ENCODE measurements around the gene RHOD. TPM values are rescaled to one million over a fixed set of nuclear protein-coding genes. Genes with fewer than 3 reads are reported as not detected.
A peak's percentile ranks its signal among the peaks of the same experiment; 100 is the strongest.

Gene RHOD
- total RNA-seq, 1 donor: 15.1 TPM

DNA sequence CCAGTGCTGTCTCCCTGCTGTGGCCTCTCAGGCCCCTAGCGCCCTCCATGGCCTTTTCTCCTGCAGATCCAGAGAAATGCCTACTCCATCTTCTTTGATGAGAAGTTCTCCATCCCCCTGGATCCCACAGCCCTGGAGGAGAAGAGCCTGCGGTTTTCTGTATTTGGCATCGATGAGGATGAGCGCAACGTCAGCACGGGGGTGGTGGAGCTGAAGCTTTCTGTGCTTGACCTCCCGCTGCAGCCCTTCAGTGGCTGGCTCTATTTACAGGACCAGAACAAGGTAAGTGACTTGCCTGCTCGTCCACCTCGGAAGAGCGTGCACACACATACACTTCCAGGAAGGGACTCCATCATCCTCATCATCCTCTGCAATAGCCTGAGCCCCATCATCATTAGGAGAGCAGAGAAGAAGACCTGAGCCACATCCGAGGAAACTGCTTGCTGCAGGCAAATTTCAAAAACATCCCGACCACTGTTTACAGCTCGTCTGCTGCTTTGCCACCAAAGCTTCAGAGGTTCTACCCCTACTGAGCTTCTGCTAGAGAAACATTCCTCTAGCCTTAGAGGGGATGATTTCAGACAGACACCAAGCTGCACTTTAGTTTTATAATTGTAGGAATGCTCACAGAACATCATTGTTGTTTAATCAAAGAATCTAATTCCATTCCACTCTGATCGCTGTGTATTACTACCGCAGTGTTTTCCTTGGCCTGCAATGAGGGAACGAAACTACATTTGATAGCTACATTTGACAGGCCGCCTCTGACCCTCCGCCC, 12.9 kb upstream of the RHOD start:
- H3K4me3 ChIP-seq (ENCODE audit: low read depth, low read length): no peak overlapping the region
- DNase-seq (ENCODE audit: low read depth): no peak
- TF ChIP-seq, protein P1, sequence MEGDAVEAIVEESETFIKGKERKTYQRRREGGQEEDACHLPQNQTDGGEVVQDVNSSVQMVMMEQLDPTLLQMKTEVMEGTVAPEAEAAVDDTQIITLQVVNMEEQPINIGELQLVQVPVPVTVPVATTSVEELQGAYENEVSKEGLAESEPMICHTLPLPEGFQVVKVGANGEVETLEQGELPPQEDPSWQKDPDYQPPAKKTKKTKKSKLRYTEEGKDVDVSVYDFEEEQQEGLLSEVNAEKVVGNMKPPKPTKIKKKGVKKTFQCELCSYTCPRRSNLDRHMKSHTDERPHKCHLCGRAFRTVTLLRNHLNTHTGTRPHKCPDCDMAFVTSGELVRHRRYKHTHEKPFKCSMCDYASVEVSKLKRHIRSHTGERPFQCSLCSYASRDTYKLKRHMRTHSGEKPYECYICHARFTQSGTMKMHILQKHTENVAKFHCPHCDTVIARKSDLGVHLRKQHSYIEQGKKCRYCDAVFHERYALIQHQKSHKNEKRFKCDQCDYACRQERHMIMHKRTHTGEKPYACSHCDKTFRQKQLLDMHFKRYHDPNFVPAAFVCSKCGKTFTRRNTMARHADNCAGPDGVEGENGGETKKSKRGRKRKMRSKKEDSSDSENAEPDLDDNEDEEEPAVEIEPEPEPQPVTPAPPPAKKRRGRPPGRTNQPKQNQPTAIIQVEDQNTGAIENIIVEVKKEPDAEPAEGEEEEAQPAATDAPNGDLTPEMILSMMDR (IDR thresholded peaks at IDR 0.05; ENCODE audit: insufficient read depth, low read length): no peak

DNA sequence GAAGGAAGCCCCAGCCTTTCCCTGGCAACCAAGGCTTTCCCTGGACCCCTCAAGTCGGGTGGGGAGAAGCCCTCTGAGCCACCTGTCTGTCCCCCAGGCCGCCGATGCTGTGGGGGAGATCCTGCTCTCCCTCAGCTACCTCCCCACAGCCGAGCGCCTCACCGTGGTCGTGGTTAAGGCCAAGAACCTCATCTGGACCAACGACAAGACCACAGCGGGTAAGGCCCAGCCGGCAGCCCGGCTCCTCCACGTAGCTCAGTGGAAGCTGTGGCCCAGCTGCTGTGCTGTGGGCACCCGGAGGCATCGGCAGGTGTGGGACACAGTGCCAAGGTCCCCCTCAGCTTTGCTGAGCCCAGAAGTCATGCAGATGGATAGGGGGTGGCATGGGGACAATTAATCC, 12.2 kb upstream of the RHOD start:
- no peak overlapping the region for H3K4me3 ChIP-seq (ENCODE audit: low read depth, low read length)
- DNase-seq (ENCODE audit: low read depth): no peak
- TF ChIP-seq, protein P1 (IDR thresholded peaks at IDR 0.05; ENCODE audit: insufficient read depth, low read length): no peak

DNA sequence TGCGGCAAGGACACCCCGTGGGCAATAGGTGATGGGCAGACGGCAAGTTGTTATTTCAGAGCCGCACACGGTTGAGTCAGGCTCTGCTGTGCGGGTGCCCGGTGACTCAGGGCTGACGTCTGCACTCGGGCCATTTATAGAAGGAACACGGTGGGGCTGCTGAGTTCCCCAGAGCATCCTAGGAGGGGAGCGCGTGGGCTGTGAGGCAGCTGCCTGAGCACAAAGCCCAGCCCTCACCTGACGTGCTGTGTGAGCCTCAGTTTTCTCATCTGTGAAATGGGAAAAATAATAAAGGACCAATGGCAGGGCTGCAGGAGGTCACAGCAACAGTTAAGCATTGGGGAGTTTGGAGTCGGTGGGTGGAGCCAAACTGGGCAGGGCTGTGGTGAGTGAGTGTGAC, 11.3 kb upstream of the RHOD start:
- no peak overlapping the region for H3K4me3 ChIP-seq (ENCODE audit: low read depth, low read length)
- TF ChIP-seq, protein P1 (IDR thresholded peaks at IDR 0.05; ENCODE audit: insufficient read depth, low read length): no peak
- peak; percentile 80 for DNase-seq (ENCODE audit: low read depth)

DNA sequence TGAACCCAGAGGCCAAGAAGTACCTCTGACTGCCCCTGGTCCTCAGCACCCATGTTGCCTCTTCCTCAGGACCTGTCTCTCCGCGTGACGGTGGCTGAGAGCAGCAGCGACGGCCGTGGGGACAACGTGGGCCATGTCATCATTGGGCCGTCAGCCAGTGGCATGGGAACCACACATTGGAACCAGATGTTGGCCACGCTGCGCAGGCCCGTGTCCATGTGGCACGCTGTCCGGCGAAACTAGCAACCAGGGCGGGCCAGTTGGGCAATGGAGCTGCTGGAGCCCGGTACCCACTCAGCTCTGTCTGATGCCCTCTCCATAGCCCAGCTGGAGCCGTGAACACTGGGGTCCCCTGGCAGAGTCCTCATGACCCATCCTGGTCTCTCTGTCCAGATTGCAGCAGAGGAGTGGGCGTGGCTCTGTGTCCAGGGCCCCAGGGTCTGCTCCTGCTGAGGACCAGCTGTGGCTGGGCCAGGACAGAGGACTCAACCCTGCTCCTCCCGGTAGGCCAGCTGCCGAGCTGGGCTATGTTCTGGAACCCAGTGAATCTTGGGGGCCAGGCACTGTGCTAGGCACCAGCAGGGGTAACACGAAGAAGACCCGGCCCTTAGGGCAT, 8.0 kb upstream of the RHOD start:
- no peak overlapping the region for H3K4me3 ChIP-seq (ENCODE audit: low read depth, low read length)
- DNase-seq (ENCODE audit: low read depth): no peak
- TF ChIP-seq, protein P1 (IDR thresholded peaks at IDR 0.05; ENCODE audit: insufficient read depth, low read length): no peak

DNA sequence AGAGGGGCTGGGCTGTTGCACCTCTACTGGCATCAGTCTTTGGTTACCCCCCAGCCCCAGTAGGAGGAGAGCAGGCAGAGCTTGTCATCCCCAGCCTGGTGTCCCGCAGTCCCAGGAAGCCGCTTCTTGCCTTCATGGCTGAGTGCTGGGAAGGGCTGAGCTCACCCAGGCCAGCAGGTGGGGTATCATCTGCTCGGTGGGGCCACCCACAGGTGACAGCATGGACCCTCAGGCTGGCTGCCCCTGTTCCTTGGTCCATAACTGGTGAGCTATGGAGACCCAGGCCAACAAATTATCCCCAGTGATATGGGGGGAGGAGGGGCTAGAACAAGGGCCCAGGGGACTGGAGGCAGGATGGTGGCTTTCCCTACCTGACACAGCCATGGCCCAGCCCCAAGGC, 6.5 kb upstream of the RHOD start:
- no peak overlapping the region for H3K4me3 ChIP-seq (ENCODE audit: low read depth, low read length)
- TF ChIP-seq, protein P1 (IDR thresholded peaks at IDR 0.05; ENCODE audit: insufficient read depth, low read length): no peak
- DNase-seq (ENCODE audit: low read depth): no peak

DNA sequence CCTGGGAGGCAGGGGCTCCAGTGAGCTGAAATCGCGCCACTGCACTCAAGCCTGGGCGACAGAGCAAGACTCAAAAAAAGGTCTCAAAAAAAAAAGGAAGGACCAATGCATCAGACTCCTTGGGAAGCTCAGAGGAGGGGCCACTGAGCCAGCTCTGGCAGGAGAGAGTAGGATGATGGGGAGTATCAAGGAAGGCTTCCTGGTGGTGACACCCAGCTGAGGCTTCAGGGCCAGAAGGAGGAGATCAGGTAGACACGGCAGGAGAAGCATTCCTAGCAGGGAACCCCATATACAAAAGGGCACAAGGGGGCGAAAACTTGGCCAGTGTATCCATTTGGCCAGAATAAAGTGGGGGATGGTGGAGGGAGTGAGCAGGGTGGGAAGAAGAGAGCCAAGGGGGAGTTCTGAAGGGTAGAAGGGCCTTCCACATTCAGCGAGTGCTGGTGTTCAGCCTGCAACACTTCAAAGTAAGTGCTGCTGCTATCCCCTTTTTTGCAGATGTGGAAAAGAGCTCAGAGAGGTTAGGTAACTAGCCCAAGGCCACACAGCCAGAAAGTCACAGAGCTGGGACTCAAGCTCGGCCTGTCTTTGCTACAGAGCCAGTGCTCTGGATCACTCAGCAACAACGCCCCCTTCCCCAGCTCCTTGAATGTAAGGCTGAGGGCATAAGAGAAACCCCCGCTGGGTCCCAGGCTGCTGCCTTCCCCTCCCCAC, 5.3 kb upstream of the RHOD start:
- H3K4me3 ChIP-seq (ENCODE audit: low read depth, low read length): no peak overlapping the region
- TF ChIP-seq, protein P1 (IDR thresholded peaks at IDR 0.05; ENCODE audit: insufficient read depth, low read length): no peak
- DNase-seq (ENCODE audit: low read depth): no peak

All from fibroblast of the aortic adventitia (primary cell).